H9 (cell line): ENCODE measurements around the gene EFCAB12. TPM values are rescaled to one million over a fixed set of nuclear protein-coding genes. Genes with fewer than 3 reads are reported as not detected.

Experiments used
- DNase-seq: peaks from one replicate; pipeline ENCODE4 v3.0.0-alpha.2; 2017
- H2AFZ ChIP-seq: one replicate; pipeline ENCODE4 v1.6.1; 2013; ENCODE audit warnings: mild to moderate bottlenecking, low read length, control low read depth, moderate library complexity
- H2AK5ac ChIP-seq: 2 replicates; pipeline ENCODE4 v1.6.1; 2013; ENCODE audit warnings: low read length, control low read depth, mixed read lengths; ENCODE audit not compliant: insufficient read length
- H2BK120ac ChIP-seq: one replicate; pipeline ENCODE4 v1.6.1; 2013; ENCODE audit warnings: low read depth, mild to moderate bottlenecking, low read length, control low read depth, inconsistent platforms; ENCODE audit not compliant: poor library complexity, severe bottlenecking
- H2BK12ac ChIP-seq: 2 replicates; pipeline ENCODE4 v1.6.1; 2013; ENCODE audit warnings: low read length, control low read depth, mixed read lengths, low read depth; ENCODE audit not compliant: insufficient read length
- H2BK15ac ChIP-seq: 2 replicates; pipeline ENCODE4 v1.6.1; 2013; ENCODE audit warnings: low read depth, low read length, control low read depth
- H2BK20ac ChIP-seq: one replicate; pipeline ENCODE4 v1.6.1; 2013; ENCODE audit warnings: low read depth, mild to moderate bottlenecking, low read length, control low read depth, inconsistent platforms; ENCODE audit not compliant: poor library complexity, severe bottlenecking
- H2BK5ac ChIP-seq: 2 replicates; pipeline ENCODE4 v1.6.1; 2013; ENCODE audit warnings: low read length, control low read depth, mixed read lengths; ENCODE audit not compliant: insufficient read length
- H3K14ac ChIP-seq: 2 replicates; pipeline ENCODE4 v1.6.1; 2013; ENCODE audit warnings: low read length, control low read depth; ENCODE audit not compliant: insufficient read depth
- H3K18ac ChIP-seq: 2 replicates; pipeline ENCODE4 v1.6.1; 2013; ENCODE audit warnings: low read depth, mild to moderate bottlenecking, mixed read lengths, low read length, control low read depth; ENCODE audit not compliant: insufficient read length
- H3K23ac ChIP-seq: 2 replicates; pipeline ENCODE4 v1.6.1; 2013; ENCODE audit warnings: low read length, control low read depth, mixed read lengths, low read depth; ENCODE audit not compliant: insufficient read length
- H3K23me2 ChIP-seq: 2 replicates; pipeline ENCODE4 v1.6.1; 2013; ENCODE audit warnings: low read depth, mild to moderate bottlenecking, mixed read lengths, low read length, control low read depth; ENCODE audit not compliant: insufficient read length, poor library complexity, severe bottlenecking
- H3K27ac ChIP-seq: 2 replicates; pipeline ENCODE4 v1.5.1; 2013; ENCODE audit warnings: low read length, control low read depth, mixed read lengths, low read depth; ENCODE audit not compliant: insufficient read length
- H3K27me3 ChIP-seq: 2 replicates; pipeline ENCODE4 v1.6.1; 2013; ENCODE audit warnings: low read length, control low read depth, inconsistent platforms; ENCODE audit not compliant: insufficient read depth
- H3K4ac ChIP-seq: 2 replicates; pipeline ENCODE4 v1.6.1; 2013; ENCODE audit warnings: low read depth, mild to moderate bottlenecking, control low read depth, inconsistent platforms, low read length, moderate library complexity
- H3K4me1 ChIP-seq: 2 replicates; pipeline ENCODE4 v1.6.1; 2013; ENCODE audit warnings: low read length, control low read depth, inconsistent platforms; ENCODE audit not compliant: insufficient read depth
- H3K4me2 ChIP-seq: 2 replicates; pipeline ENCODE4 v1.6.1; 2013; ENCODE audit warnings: low read length, control low read depth, mixed read lengths; ENCODE audit not compliant: insufficient read length, insufficient read depth
- H3K56ac ChIP-seq: 2 replicates; pipeline ENCODE4 v1.6.1; 2013; ENCODE audit warnings: low read depth, mild to moderate bottlenecking, mixed read lengths, low read length, control low read depth; ENCODE audit not compliant: insufficient read length
- H3K79me1 ChIP-seq: 2 replicates; pipeline ENCODE4 v1.6.1; 2013; ENCODE audit warnings: low read depth, mild to moderate bottlenecking, moderate library complexity, low read length, control low read depth, inconsistent platforms; ENCODE audit not compliant: insufficient read depth, poor library complexity, severe bottlenecking
- H3K79me2 ChIP-seq: 2 replicates; pipeline ENCODE4 v1.6.1; 2013; ENCODE audit warnings: low read length, control low read depth, inconsistent platforms; ENCODE audit not compliant: insufficient read depth
- H3K9ac ChIP-seq: 2 replicates; pipeline ENCODE4 v1.6.1; 2013; ENCODE audit warnings: low read length, control low read depth, mixed read lengths; ENCODE audit not compliant: insufficient read length; ENCODE audit errors: extremely low read depth
- H3K9me3 ChIP-seq: one replicate; pipeline ENCODE4 v1.6.1; 2013; ENCODE audit warnings: low read depth, low read length, inconsistent platforms; ENCODE audit not compliant: control insufficient read depth
- H3T11ph ChIP-seq: one replicate; pipeline ENCODE4 v1.6.1; 2013; ENCODE audit warnings: mild to moderate bottlenecking, low read length, control low read depth, inconsistent platforms
- H4K20me1 ChIP-seq: one replicate; pipeline ENCODE4 v1.6.1; 2013; ENCODE audit not compliant: control insufficient read depth, insufficient read length, insufficient read depth
- H4K5ac ChIP-seq: 2 replicates; pipeline ENCODE4 v1.6.1; 2013; ENCODE audit warnings: low read depth, mild to moderate bottlenecking, mixed read lengths, low read length, control low read depth; ENCODE audit not compliant: insufficient read length
- H4K8ac ChIP-seq: replicated peaks from 2 replicates; pipeline ENCODE4 v1.6.1; 2013; ENCODE audit warnings: low read length, control low read depth, mixed read lengths, low read depth; ENCODE audit not compliant: insufficient read length
- H4K91ac ChIP-seq: 2 replicates; pipeline ENCODE4 v1.6.1; 2013; ENCODE audit warnings: low read depth, mild to moderate bottlenecking, moderate library complexity, mixed read lengths, low read length, control low read depth; ENCODE audit not compliant: insufficient read length
- H3K27ac Mint-ChIP-seq, 3 experiments: 2 replicates in 2 of 3; 3 replicates in 1 of 3; pipeline ENCODE4 v1.8.0; 2020 to 2021; ENCODE audit warnings: mixed read lengths in 3 of 3, mild to moderate bottlenecking in 1 of 3, moderate library complexity in 1 of 3
- H3K27me3 Mint-ChIP-seq: 2 replicates; pipeline ENCODE4 v1.8.0; 2021; ENCODE audit warnings: low read depth, mild to moderate bottlenecking, moderate library complexity, mixed read lengths
- H3K36me3 Mint-ChIP-seq, 3 experiments: 2 replicates in 2 of 3; 3 replicates in 1 of 3; pipeline ENCODE4 v1.8.0; 2020 to 2021; ENCODE audit warnings: low read depth in 3 of 3, mixed read lengths in 3 of 3; ENCODE audit not compliant: insufficient read depth in 1 of 3
- H3K4me1 Mint-ChIP-seq, 2 experiments: 2 replicates each; pipeline ENCODE4 v1.8.0; 2020; ENCODE audit warnings: mixed read lengths in 2 of 2
- H3K4me3 Mint-ChIP-seq, 2 experiments: 2 replicates in 1 of 2; 3 replicates in 1 of 2; pipeline ENCODE4 v1.8.0; 2020 to 2021; ENCODE audit warnings: mild to moderate bottlenecking in 2 of 2, mixed read lengths in 2 of 2, moderate library complexity in 1 of 2
- H3K9me3 Mint-ChIP-seq, 2 experiments: 2 replicates in 1 of 2; 3 replicates in 1 of 2; pipeline ENCODE4 v1.8.0; 2020; ENCODE audit warnings: mild to moderate bottlenecking in 2 of 2, mixed read lengths in 2 of 2, moderate library complexity in 1 of 2
- CTCF ChIP-seq: fragments of 200-600 bp; sonication (generic); conservative IDR thresholded peaks from 3 replicates; pipeline ENCODE4 v1.8.0; 2021; ENCODE audit warnings: antibody characterized with exemption, mild to moderate bottlenecking
- WGBS: extraction: QIAGEN DNeasy Blood & Tissue Kit; methylation state at CpG from one replicate; pipeline ENCODE4 v1.1.7; 2013; ENCODE audit warnings: missing lambda C conversion rate, low lambda C conversion rate, mixed read lengths; ENCODE audit not compliant: insufficient read length; ENCODE audit errors: extremely low coverage; 5-methylcytosine and 5-hydroxymethylcytosine counted together
- total RNA-seq: library from RNA; stranded (reverse); gene quantifications from 2 replicates; pipeline ENCODE4 v1.2.1, GENCODE V29; 2021

The EFCAB12 gene
- total RNA-seq, 1 experiment from 2014 or later, result 0.28 TPM

DNA sequence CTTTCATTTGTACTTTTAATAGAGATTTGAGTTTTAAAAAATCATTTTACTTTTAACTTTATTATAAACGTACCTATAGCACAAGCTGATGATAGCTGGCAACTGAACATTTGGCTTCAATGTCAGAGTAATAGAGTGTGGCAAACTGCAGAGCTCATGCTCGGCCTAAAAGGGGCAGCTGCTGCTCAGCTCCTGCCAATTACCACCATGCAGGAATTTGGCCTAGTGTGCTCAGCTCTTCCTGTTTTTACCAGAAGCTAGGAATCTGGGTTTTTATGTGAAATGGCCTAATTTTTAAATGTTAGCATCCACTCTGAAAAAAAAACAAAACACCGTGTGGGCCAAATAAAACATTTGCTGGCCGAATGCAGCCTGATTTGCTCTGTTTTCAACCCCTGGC, 13.3 kb upstream of the EFCAB12 start:
- Histone ChIP-seq H4K20me1 (no peaks in the 10 kb centered on the region), H3K79me2 (peaks cover 2% of the 10 kb centered on the region; the same call in 1 of the 2 replicates), H3K4me2 (no peak overlapping the region), H4K8ac (no peak overlapping the region), H2BK5ac (no peak overlapping the region), H4K91ac (no peak overlapping the region), H4K5ac (no peak overlapping the region), H3K56ac (no peak overlapping the region), H3K27ac (no peak overlapping the region), H3K23ac (no peak overlapping the region), H2AK5ac (no peak overlapping the region), H2BK12ac (no peak overlapping the region), H3K27me3 (no peaks in the 10 kb centered on the region), H3K9ac (no peak overlapping the region), H3K14ac (no peak overlapping the region), H3K9me3 (no peaks in the 10 kb centered on the region), H2AFZ (no peak overlapping the region), H2BK20ac (no peak overlapping the region), H3T11ph (no peak overlapping the region), H3K23me2 (peaks cover 7% of the 10 kb centered on the region), H3K4me1 (peaks cover 4% of the 10 kb centered on the region; the same call in 1 of the 2 replicates), H2BK120ac (no peak overlapping the region), H2BK15ac (no peak overlapping the region), H3K4ac (no peak overlapping the region), H3K79me1 (no peaks in the 10 kb centered on the region), H3K18ac (no peak overlapping the region)
- Mint-ChIP-seq H3K4me3 (peak overlapping the region; percentile 96 to 99; a peak in 2 of 5 replicates), H3K4me1 (peaks cover 35% of the 10 kb centered on the region in 2 experiments), H3K27me3 (no peaks in the 10 kb centered on the region), H3K9me3 (no peaks in the 10 kb centered on the region), H3K27ac (no peak overlapping the region), H3K36me3 (peaks cover 7 to 21% (median 15%) of the 10 kb centered on the region in 3 experiments; a peak in 6 of 7 replicates)
- no peak for DNase-seq
- no peak for TF ChIP-seq CTCF
- WGBS, result no CpG with 5 or more reads among the region's 4 CpGs
